Hematopoietic multipotent progenitor cell treated with erythropoietin and hydrocortisone succinate and interleukin-3 and kit ligand, for 15 days (in vitro differentiated cells): ENCODE data around the gene FBXL2.

ENCODE experiments used
- DNase-seq: peaks from one replicate; pipeline ENCODE4 v3.0.0-alpha.2; 2015; ENCODE audit warnings: low spot score

Gene FBXL2

GRCh38 chr3:33430061-33430460 lies 152.8 kb downstream of the FBXL2 start:
- no peak for DNase-seq

GRCh38 chr3:33430571-33430970 lies 153.3 kb downstream of the FBXL2 start:
- DNase-seq, result no peak

GRCh38 chr3:33433843-33434242 lies 156.6 kb downstream of the FBXL2 start:
- no peak for DNase-seq
